DOHH2 (cell line): Measurements from ENCODE around the gene HSPB2.
A peak's percentile ranks its signal among the peaks of the same experiment; 100 is the strongest.

ENCODE experiments used
- H3F3A ChIP-seq: fragments of 200-600 bp; sonication (generic), shearing (Covaris generic); 2 replicates; pipeline ENCODE4 v1.6.0; 2016; ENCODE audit warnings: antibody characterized with exemption, mild to moderate bottlenecking; ENCODE audit not compliant: control insufficient read depth, insufficient read depth
- H3K27ac ChIP-seq: fragments of 200-600 bp; sonication (generic); 2 replicates; pipeline ENCODE4 v1.5.1; 2014; ENCODE audit warnings: low read depth, mild to moderate bottlenecking, low read length, moderate library complexity
- H3K27me3 ChIP-seq: fragments of 200-600 bp; sonication (generic); 2 replicates; pipeline ENCODE4 v1.6.1; 2014; ENCODE audit warnings: mild to moderate bottlenecking, low read length, mixed read lengths; ENCODE audit not compliant: control insufficient read depth
- H3K36me3 ChIP-seq: fragments of 200-600 bp; sonication (generic); 2 replicates; pipeline ENCODE4 v1.6.1; 2014; ENCODE audit warnings: mild to moderate bottlenecking, low read length, moderate library complexity, mixed read lengths; ENCODE audit not compliant: control insufficient read depth
- H3K4me1 ChIP-seq: fragments of 200-600 bp; sonication (generic); 2 replicates; pipeline ENCODE4 v1.6.1; 2014; ENCODE audit warnings: mild to moderate bottlenecking, low read length, mixed read lengths; ENCODE audit not compliant: control insufficient read depth
- H3K4me2 ChIP-seq: fragments of 200-600 bp; sonication (generic); 2 replicates; pipeline ENCODE4 v1.6.0; 2014; ENCODE audit warnings: mild to moderate bottlenecking, low read length, moderate library complexity
- H3K4me3 ChIP-seq: fragments of 200-600 bp; sonication (generic); 2 replicates; pipeline ENCODE4 v1.5.1; 2014; ENCODE audit warnings: mild to moderate bottlenecking, low read length, mixed read lengths
- H3K79me2 ChIP-seq: fragments of 200-600 bp; sonication (generic); 2 replicates; pipeline ENCODE4 v1.6.1; 2014; ENCODE audit warnings: mild to moderate bottlenecking, low read length, mixed read lengths; ENCODE audit not compliant: control insufficient read depth
- H3K9me2 ChIP-seq: fragments of 200-600 bp; sonication (generic); replicated peaks from 2 replicates; pipeline ENCODE4 v1.6.1; 2014; ENCODE audit warnings: mild to moderate bottlenecking, low read length, mixed read lengths; ENCODE audit not compliant: control insufficient read depth
- H3K9me3 ChIP-seq: fragments of 200-600 bp; sonication (generic); 2 replicates; pipeline ENCODE4 v1.6.1; 2014; ENCODE audit warnings: antibody characterized with exemption, low read length, mixed read lengths; ENCODE audit not compliant: control insufficient read depth, insufficient read depth
- H4K20me1 ChIP-seq: fragments of 200-600 bp; sonication (generic); 2 replicates; pipeline ENCODE4 v1.6.0; 2014; ENCODE audit warnings: low read depth, mild to moderate bottlenecking, antibody characterized with exemption, low read length, moderate library complexity; ENCODE audit not compliant: control insufficient read depth, insufficient read depth
- CTCF ChIP-seq: fragments of 200-600 bp; sonication (generic); IDR thresholded peaks from one replicate; pipeline ENCODE4 v1.5.1; 2014; ENCODE audit warnings: antibody characterized with exemption, mild to moderate bottlenecking, low read depth, low read length; ENCODE audit not compliant: poor library complexity, severe bottlenecking
- EZH2phosphoT487 ChIP-seq: fragments of 200-600 bp; sonication (generic); IDR thresholded peaks from 2 replicates; pipeline ENCODE4 v1.6.1; 2017; ENCODE audit warnings: borderline replicate concordance, mild to moderate bottlenecking, antibody characterized with exemption, low read length, moderate library complexity, mixed read lengths

The HSPB2 gene

GRCh38 chr11:111870886-111871692, 41.4 kb upstream of the HSPB2 start, which contains the start of gene ALG9:
Gene ALG9, minus strand, starts transcription at chr11:111871581. Its CDS starts 99 bp downstream, at chr11:111871482.
- no peaks in the 10 kb centered on the region for H3K27me3 ChIP-seq
- H3F3A ChIP-seq, result peaks cover 8% of the 10 kb centered on the region

GRCh38 chr11:111871693-111872161, 40.8 kb upstream of the HSPB2 start:
- H3K27ac ChIP-seq, result peak overlapping the region; percentile 40; the same call in 1 of the 2 replicates

More at GRCh38 chr11:111870886-111871692, 41.4 kb upstream of the HSPB2 start, which contains the start of gene ALG9:
- peaks cover 14% of the 10 kb centered on the region for H3K4me1 ChIP-seq
- TF ChIP-seq CTCF, result peak; percentile 24
- no peak for TF ChIP-seq EZH2phosphoT487
- H3K9me3 ChIP-seq, result no peaks in the 10 kb centered on the region
- peak within 1 kb of the TSS; percentile 95 for H3K4me3 ChIP-seq
- H3K36me3 ChIP-seq, result peaks cover 40% of the 10 kb centered on the region
- H3K9me2 ChIP-seq, result no peaks in the 10 kb centered on the region
- peaks cover 19% of the 10 kb centered on the region for H3K79me2 ChIP-seq
- peak within 1 kb of the TSS; percentile 40 for H3K27ac ChIP-seq
- H3K4me2 ChIP-seq, result peak within 1 kb of the TSS; percentile 79
- H4K20me1 ChIP-seq, result no peaks in the 10 kb centered on the region

GRCh38 chr11:111878385-111878848, 34.1 kb upstream of the HSPB2 start:
- H3K36me3 ChIP-seq, result peaks cover 22% of the 10 kb centered on the region
- no peak for TF ChIP-seq EZH2phosphoT487
- no peak for TF ChIP-seq CTCF
- peaks cover 16% of the 10 kb centered on the region for H3K79me2 ChIP-seq
- H3K27me3 ChIP-seq, result no peaks in the 10 kb centered on the region
- H3K4me3 ChIP-seq, result peak overlapping the region; percentile 96
- H3K4me1 ChIP-seq, result peaks cover 16% of the 10 kb centered on the region
- H3K4me2 ChIP-seq, result peak overlapping the region; percentile 90
- H3K9me2 ChIP-seq, result no peaks in the 10 kb centered on the region
- H3K9me3 ChIP-seq, result no peaks in the 10 kb centered on the region
- peaks cover 8% of the 10 kb centered on the region for H3F3A ChIP-seq
- no peaks in the 10 kb centered on the region for H4K20me1 ChIP-seq
- peak overlapping the region; percentile 70 for H3K27ac ChIP-seq

More at GRCh38 chr11:111871693-111872161, 40.8 kb upstream of the HSPB2 start:
- TF ChIP-seq EZH2phosphoT487 (no peak), CTCF (no peak)
- peaks cover 14% of the 10 kb centered on the region for H3K4me1 ChIP-seq
- no peaks in the 10 kb centered on the region for H3K9me2 ChIP-seq
- H3K9me3 ChIP-seq, result no peaks in the 10 kb centered on the region
- H3K36me3 ChIP-seq, result peaks cover 42% of the 10 kb centered on the region
- peak overlapping the region; percentile 79 for H3K4me2 ChIP-seq
- H3K27me3 ChIP-seq, result no peaks in the 10 kb centered on the region
- no peaks in the 10 kb centered on the region for H4K20me1 ChIP-seq
- H3K79me2 ChIP-seq, result peaks cover 19% of the 10 kb centered on the region
- H3F3A ChIP-seq, result peaks cover 10% of the 10 kb centered on the region
- peak overlapping the region; percentile 95 for H3K4me3 ChIP-seq
